Astrocyte of the cerebellum (primary cell): ENCODE data around the gene BIRC6.

Source experiments
- DNase-seq: peaks from one replicate; pipeline ENCODE4 v3.0.0-alpha.2; 2011; ENCODE audit warnings: low read depth
- H3K4me3 ChIP-seq: 2 replicates; pipeline ENCODE4 v1.5.1; 2011; ENCODE audit warnings: mild to moderate bottlenecking, low read depth, low read length, moderate library complexity
- in situ Hi-C: cut with HindIII; loops from 2 replicates; pipeline ENCODE4 v1.10.0; 2017; ENCODE audit warnings: low sequenced_read_pairs
- TF ChIP-seq, protein P1 (sequence below): IDR thresholded peaks from 2 replicates; pipeline ENCODE4 v1.5.1; 2012; ENCODE audit warnings: low read length, low read depth, moderate library complexity, mild to moderate bottlenecking; ENCODE audit errors: missing control alignments

The BIRC6 gene

DNA sequence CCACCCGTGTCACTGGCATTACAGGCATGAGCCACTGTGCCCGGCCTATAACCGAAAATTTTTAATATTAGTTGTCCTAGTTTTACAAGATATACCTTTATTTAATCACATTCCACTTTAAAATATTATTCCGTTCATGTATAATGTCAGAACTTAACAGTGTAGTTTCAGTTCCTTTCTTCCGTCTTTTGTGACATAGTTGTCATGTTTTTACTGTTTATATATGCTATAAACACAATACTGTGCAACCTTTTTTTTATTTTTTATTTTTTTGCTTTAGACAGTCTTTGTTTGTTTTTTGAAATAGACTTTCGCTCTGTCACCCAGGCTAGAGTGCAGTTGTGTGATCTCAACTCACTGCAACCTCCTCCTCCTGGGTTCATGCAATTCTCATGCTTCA lies 141.5 kb downstream of the BIRC6 start:
- in situ Hi-C loops, result no loop called here
- TF ChIP-seq, protein P1, sequence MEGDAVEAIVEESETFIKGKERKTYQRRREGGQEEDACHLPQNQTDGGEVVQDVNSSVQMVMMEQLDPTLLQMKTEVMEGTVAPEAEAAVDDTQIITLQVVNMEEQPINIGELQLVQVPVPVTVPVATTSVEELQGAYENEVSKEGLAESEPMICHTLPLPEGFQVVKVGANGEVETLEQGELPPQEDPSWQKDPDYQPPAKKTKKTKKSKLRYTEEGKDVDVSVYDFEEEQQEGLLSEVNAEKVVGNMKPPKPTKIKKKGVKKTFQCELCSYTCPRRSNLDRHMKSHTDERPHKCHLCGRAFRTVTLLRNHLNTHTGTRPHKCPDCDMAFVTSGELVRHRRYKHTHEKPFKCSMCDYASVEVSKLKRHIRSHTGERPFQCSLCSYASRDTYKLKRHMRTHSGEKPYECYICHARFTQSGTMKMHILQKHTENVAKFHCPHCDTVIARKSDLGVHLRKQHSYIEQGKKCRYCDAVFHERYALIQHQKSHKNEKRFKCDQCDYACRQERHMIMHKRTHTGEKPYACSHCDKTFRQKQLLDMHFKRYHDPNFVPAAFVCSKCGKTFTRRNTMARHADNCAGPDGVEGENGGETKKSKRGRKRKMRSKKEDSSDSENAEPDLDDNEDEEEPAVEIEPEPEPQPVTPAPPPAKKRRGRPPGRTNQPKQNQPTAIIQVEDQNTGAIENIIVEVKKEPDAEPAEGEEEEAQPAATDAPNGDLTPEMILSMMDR, result no peak
- no peak for DNase-seq
- no peak overlapping the region for H3K4me3 ChIP-seq

GRCh38 chr2:32502941-32503340 lies 146.1 kb downstream of the BIRC6 start:
- DNase-seq, result no peak
- TF ChIP-seq, protein P1, result no peak
- H3K4me3 ChIP-seq, result no peak overlapping the region
- in situ Hi-C loops, result loop anchor here (5.0 kb wide), 1 partner anchor 54 kb away; no protein-coding TSS in a partner anchor

GRCh38 chr2:32504877-32505478 lies 148.2 kb downstream of the BIRC6 start:
- in situ Hi-C loops, result loop anchor here (5.0 kb wide), 1 partner anchor 52 kb away; no protein-coding TSS in a partner anchor
- TF ChIP-seq, protein P1, result no peak
- no peak for DNase-seq

GRCh38 chr2:32506446-32506845 lies 149.6 kb downstream of the BIRC6 start:
- in situ Hi-C loops, result no loop called here
- DNase-seq, result no peak
- TF ChIP-seq, protein P1, result no peak
- H3K4me3 ChIP-seq, result no peak overlapping the region

More at GRCh38 chr2:32504877-32505478, 148.2 kb downstream of the BIRC6 start:
- H3K4me3 ChIP-seq, result no peak overlapping the region

GRCh38 chr2:32514946-32515345 lies 158.1 kb downstream of the BIRC6 start:
- TF ChIP-seq, protein P1, result no peak
- no peak for DNase-seq
- in situ Hi-C loops, result no loop called here
- H3K4me3 ChIP-seq, result no peak overlapping the region

DNA sequence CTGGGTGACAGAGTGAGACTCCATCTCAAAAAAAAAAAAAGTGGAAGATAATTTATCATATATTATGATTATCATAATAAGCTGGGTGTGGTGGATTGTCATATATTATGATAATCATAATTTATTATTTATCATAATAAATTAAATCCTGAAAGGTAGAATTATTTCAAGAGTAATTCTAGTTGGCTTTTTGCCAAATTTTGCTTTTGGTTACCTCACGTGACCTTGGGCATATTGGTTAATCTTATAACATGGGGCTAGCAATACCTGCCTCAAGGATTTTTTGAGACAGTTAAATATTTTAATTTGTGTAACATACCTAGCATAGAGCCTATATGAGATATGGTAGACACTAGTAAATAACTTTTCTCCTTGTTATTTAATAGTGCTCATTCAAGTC lies 159.7 kb downstream of the BIRC6 start:
- in situ Hi-C loops, result no loop called here
- no peak overlapping the region for H3K4me3 ChIP-seq
- DNase-seq, result no peak
- TF ChIP-seq, protein P1, result no peak
